ENCODE results near the gene HYI. TPM values are rescaled to one million over a fixed set of nuclear protein-coding genes. Genes with fewer than 3 reads are reported as not detected.

The HYI gene
- total RNA-seq, 1 experiment from 2014 or later = 89.8 TPM

GRCh38 chr1:43410571-43410970 lies 43.2 kb downstream of the HYI start:
- POLR2A ChIA-PET (ENCODE audit: unreplicated experiment) = no interaction called here
- CTCF ChIA-PET = no interaction called here
- Histone ChIP-seq H3K27ac (ENCODE audit: low read length) (no peak overlapping the region), H4K20me1 (ENCODE audit: low read length) (no peaks in the 10 kb centered on the region), H3K79me2 (ENCODE audit: low read length) (no peaks in the 10 kb centered on the region), H3K4me1 (ENCODE audit: insufficient read depth, low read length) (no peaks in the 10 kb centered on the region), H3K4me3 (ENCODE audit: low read length) (no peak overlapping the region), H3F3A (ENCODE audit: low read length, unreplicated experiment) (no peaks in the 10 kb centered on the region), H3K9ac (ENCODE audit: low read length) (no peak overlapping the region), H3K9me3 (ENCODE audit: low read length) (no peaks in the 10 kb centered on the region), H2AFZ (ENCODE audit: low read length) (no peak overlapping the region), H3K9me2 (replicated peaks; ENCODE audit: low read length) (no peaks in the 10 kb centered on the region), H3K4me2 (ENCODE audit: low read length) (no peak overlapping the region), H3K36me3 (ENCODE audit: low read depth, low read length) (peaks cover 32% of the 10 kb centered on the region), H3K27me3 (ENCODE audit: low read length) (no peaks in the 10 kb centered on the region)
- no peak for TF ChIP-seq EZH2 (IDR thresholded peaks at IDR 0.05; ENCODE audit: low read length, unreplicated experiment)
- no peak for TF ChIP-seq EZH2phosphoT487 (IDR thresholded peaks at IDR 0.05; ENCODE audit: borderline replicate concordance, low read length)
- TF ChIP-seq CTCF (conservative IDR thresholded peaks at IDR 0.05; ENCODE audit: low read depth, low read length) = no peak
- DNase-seq (no peak), ATAC-seq (no peak)
- intact Hi-C loops (cut with micrococcal nuclease) = no loop called here
- BruUV-seq (replicated peaks) = no TSS peak

GRCh38 chr1:43405876-43406234 lies 47.9 kb downstream of the HYI start:
- H3F3A ChIP-seq (ENCODE audit: low read length, unreplicated experiment) = no peaks in the 10 kb centered on the region
- H3K9ac ChIP-seq (ENCODE audit: low read length) = no peak overlapping the region
- intact Hi-C loops (cut with micrococcal nuclease) = no loop called here
- no peak for DNase-seq
- H3K9me3 ChIP-seq (ENCODE audit: low read length) = no peaks in the 10 kb centered on the region
- no peak for ATAC-seq
- H3K27ac ChIP-seq (ENCODE audit: low read length) = no peak overlapping the region
- H3K36me3 ChIP-seq (ENCODE audit: low read depth, low read length) = peaks cover 49% of the 10 kb centered on the region
- no peaks in the 10 kb centered on the region for H3K4me1 ChIP-seq (ENCODE audit: insufficient read depth, low read length)
- H3K79me2 ChIP-seq (ENCODE audit: low read length) = no peaks in the 10 kb centered on the region
- no peak overlapping the region for H2AFZ ChIP-seq (ENCODE audit: low read length)
- no peak for TF ChIP-seq EZH2phosphoT487 (IDR thresholded peaks at IDR 0.05; ENCODE audit: borderline replicate concordance, low read length)
- no peak for TF ChIP-seq CTCF (conservative IDR thresholded peaks at IDR 0.05; ENCODE audit: low read depth, low read length)
- TF ChIP-seq EZH2 (IDR thresholded peaks at IDR 0.05; ENCODE audit: low read length, unreplicated experiment) = no peak
- no peak overlapping the region for H3K4me2 ChIP-seq (ENCODE audit: low read length)
- H4K20me1 ChIP-seq (ENCODE audit: low read length) = no peaks in the 10 kb centered on the region
- H3K4me3 ChIP-seq (ENCODE audit: low read length) = no peak overlapping the region
- BruUV-seq (replicated peaks) = no TSS peak
- no peaks in the 10 kb centered on the region for H3K27me3 ChIP-seq (ENCODE audit: low read length)
- ChIA-PET POLR2A (ENCODE audit: unreplicated experiment) (no interaction called here), CTCF (no interaction called here)
- no peaks in the 10 kb centered on the region for H3K9me2 ChIP-seq (replicated peaks; ENCODE audit: low read length)

GRCh38 chr1:43405219-43405875 lies 48.4 kb downstream of the HYI start:
- no peaks in the 10 kb centered on the region for H3F3A ChIP-seq (ENCODE audit: low read length, unreplicated experiment)
- DNase-seq (no peak), ATAC-seq (no peak)
- no peak overlapping the region for H3K4me3 ChIP-seq (ENCODE audit: low read length)
- H3K9ac ChIP-seq (ENCODE audit: low read length) = no peak overlapping the region
- no peak overlapping the region for H3K27ac ChIP-seq (ENCODE audit: low read length)
- TF ChIP-seq EZH2phosphoT487 (IDR thresholded peaks at IDR 0.05; ENCODE audit: borderline replicate concordance, low read length) (no peak), EZH2 (IDR thresholded peaks at IDR 0.05; ENCODE audit: low read length, unreplicated experiment) (no peak), CTCF (conservative IDR thresholded peaks at IDR 0.05; ENCODE audit: low read depth, low read length) (no peak)
- no peaks in the 10 kb centered on the region for H3K9me2 ChIP-seq (replicated peaks; ENCODE audit: low read length)
- no peaks in the 10 kb centered on the region for H3K9me3 ChIP-seq (ENCODE audit: low read length)
- POLR2A ChIA-PET (ENCODE audit: unreplicated experiment) = no interaction called here
- H3K27me3 ChIP-seq (ENCODE audit: low read length) = no peaks in the 10 kb centered on the region
- no peak overlapping the region for H3K4me2 ChIP-seq (ENCODE audit: low read length)
- no peaks in the 10 kb centered on the region for H3K4me1 ChIP-seq (ENCODE audit: insufficient read depth, low read length)
- CTCF ChIA-PET = no interaction called here
- H4K20me1 ChIP-seq (ENCODE audit: low read length) = no peaks in the 10 kb centered on the region
- peaks cover 49% of the 10 kb centered on the region for H3K36me3 ChIP-seq (ENCODE audit: low read depth, low read length)
- H2AFZ ChIP-seq (ENCODE audit: low read length) = no peak overlapping the region
- H3K79me2 ChIP-seq (ENCODE audit: low read length) = no peaks in the 10 kb centered on the region
- BruUV-seq (replicated peaks) = no TSS peak
- intact Hi-C loops (cut with micrococcal nuclease) = no loop called here
